K562 (cell line): Measurements from ENCODE around the gene SCAPER. TPM values are rescaled to one million over a fixed set of nuclear protein-coding genes. Genes with fewer than 3 reads are reported as not detected.
A peak's percentile ranks its signal among the peaks of the same experiment; 100 is the strongest.

ENCODE experiments used
- BCOR ChIP-seq: fragments of 450-650 bp; IDR thresholded peaks from 2 replicates; pipeline ENCODE4 v1.6.1; 2016
- CSDE1 ChIP-seq, 2 experiments: fragments of 450-650 bp; IDR thresholded peaks; 2 replicates each; pipeline ENCODE4 v1.6.1; 2016; ENCODE audit warnings: mild to moderate bottlenecking in 1 of 2
- ELF4 ChIP-seq: fragments of 450-650 bp; formaldehyde crosslinking; IDR thresholded peaks from 2 replicates; pipeline ENCODE4 v1.4.0; 2022; ENCODE audit warnings: missing genetic modification characterization
- KDM1A ChIP-seq, 2 experiments: fragments of 450-650 bp; IDR thresholded peaks; 2 replicates each; pipeline ENCODE4 v1.6.1; 2016; ENCODE audit warnings: mild to moderate bottlenecking in 2 of 2
- MTA3 ChIP-seq: fragments of 450-650 bp; formaldehyde crosslinking; IDR thresholded peaks from 2 replicates; pipeline ENCODE4 v1.6.1; 2017; ENCODE audit warnings: mild to moderate bottlenecking, borderline replicate concordance
- SAP30 ChIP-seq: fragments of 200-600 bp; sonication (generic); IDR thresholded peaks from 2 replicates; pipeline ENCODE4 v1.6.1; 2012; ENCODE audit warnings: borderline replicate concordance, low read depth, mild to moderate bottlenecking, moderate library complexity, low read length, control low read depth, inconsistent platforms; ENCODE audit not compliant: insufficient read depth, poor library complexity, severe bottlenecking
- SETDB1 ChIP-seq: IDR thresholded peaks from one replicate; pipeline ENCODE4 v1.6.1; 2012; ENCODE audit warnings: low read length, control low read depth, inconsistent platforms
- TSC22D4 ChIP-seq: fragments of 450-650 bp; IDR thresholded peaks from 2 replicates; pipeline ENCODE4 v1.6.1; 2016; ENCODE audit warnings: missing genetic modification characterization, missing biosample characterization, control low read depth
- ZKSCAN8 ChIP-seq: fragments of 200-800 bp; sonication (Bioruptor generic); IDR thresholded peaks from 2 replicates; pipeline ENCODE4 v1.6.1; 2016; ENCODE audit warnings: missing genetic modification characterization, missing compliant biosample characterization
- ZNF121 ChIP-seq: sonication (generic); formaldehyde crosslinking; conservative IDR thresholded peaks from 2 replicates; pipeline ENCODE4 v1.8.0; 2022; ENCODE audit warnings: missing genetic modification reagents
- ZNF174 ChIP-seq: fragments of 250-450 bp; sonication (Bioruptor Pico); IDR thresholded peaks from 2 replicates; pipeline ENCODE4 v1.4.0; 2020; ENCODE audit warnings: mild to moderate bottlenecking
- polyA plus RNA-seq, 8 experiments: library from polyadenylated mRNA; depleted of rRNA in 4 of 8; stranded (reverse) in 5 of 8; unstranded in 3 of 8; fragments of >200 nt; fragmentation: Nextera tagmentation in 2 of 8; fragmentation: Illumina TruSeq in 1 of 8; extraction: Ambion mirVana in 2 of 8; extraction: Trizol in 1 of 8; gene quantifications; 2 replicates each; pipeline versions ENCODE4 v1.2.1 to v1.2.3, GENCODE V29; 2011 to 2014; ENCODE audit warnings: inconsistent platforms in 1 of 8, missing spikeins in 1 of 8
- total RNA-seq, 7 experiments: library from RNA; depleted of rRNA in 6 of 7; stranded (reverse); fragments of >200 nt in 6 of 7; fragmentation: Illumina TruSeq in 2 of 7; extraction: Trizol in 2 of 7; gene quantifications; 2 replicates each; pipeline versions ENCODE4 v1.2.1 to v1.2.3, GENCODE V29; 2011 to 2021; ENCODE audit warnings: low replicate concordance in 1 of 7
- TF ChIP-seq, protein P1 (sequence below): fragments of 200-600 bp; sonication (generic); IDR thresholded peaks from one replicate; pipeline ENCODE4 v1.6.1; 2012; ENCODE audit warnings: mild to moderate bottlenecking, low read depth, low read length, inconsistent platforms
- TF ChIP-seq, protein P2 (sequence below): IDR thresholded peaks from 2 replicates; pipeline ENCODE4 v1.6.1; 2012; ENCODE audit warnings: low read depth, low read length, improper control_type of control experiment, borderline replicate concordance
- TF ChIP-seq, protein P3 (sequence below): fragments of 250-450 bp; sonication (Bioruptor Pico); IDR thresholded peaks from 2 replicates; pipeline ENCODE4 v1.4.0; 2020; ENCODE audit warnings: mild to moderate bottlenecking, moderate library complexity

Gene SCAPER
- total and polyA plus RNA-seq, 9 of the 15 experiments (the other 6 are each of a cell fraction or from before 2014, with no cell fraction given), result 1.3 to 5.7 (median 3.2) TPM

DNA sequence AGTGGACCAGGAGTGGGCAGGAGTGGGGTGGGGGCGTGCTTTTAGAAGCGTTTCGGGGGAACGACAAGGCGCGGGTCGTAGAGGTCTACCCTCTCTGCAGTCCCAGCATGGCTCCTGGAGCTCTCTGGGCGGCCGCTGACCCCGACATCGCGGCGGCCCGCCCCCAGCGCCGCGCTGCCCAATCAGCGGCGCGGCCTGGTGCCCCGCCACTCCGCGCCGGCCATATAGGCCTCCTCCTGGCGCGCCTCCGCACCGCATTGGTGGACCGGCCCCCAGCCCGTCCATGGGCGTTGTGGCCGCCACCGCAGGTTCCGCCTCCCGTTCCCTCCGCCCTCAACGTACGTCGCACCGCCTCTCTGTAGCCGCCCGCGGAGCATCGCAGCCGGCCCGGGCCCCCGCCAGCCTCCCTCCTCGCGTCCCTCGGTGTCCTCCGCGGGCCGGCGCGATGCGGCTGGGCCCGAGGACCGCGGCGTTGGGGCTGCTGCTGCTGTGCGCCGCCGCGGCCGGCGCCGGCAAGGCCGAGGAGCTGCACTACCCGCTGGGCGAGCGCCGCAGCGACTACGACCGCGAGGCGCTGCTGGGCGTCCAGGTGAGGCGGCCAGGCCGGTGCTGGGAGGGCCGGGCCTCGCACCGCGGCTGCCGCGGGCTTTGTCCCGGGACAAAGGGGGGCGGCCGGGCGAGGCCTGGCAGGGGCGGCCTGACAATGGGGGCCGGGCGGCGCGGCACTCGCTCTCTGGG is 26.4 kb upstream of the SCAPER start, which contains the start of gene RCN2 (continued):
- TF ChIP-seq, protein P1, sequence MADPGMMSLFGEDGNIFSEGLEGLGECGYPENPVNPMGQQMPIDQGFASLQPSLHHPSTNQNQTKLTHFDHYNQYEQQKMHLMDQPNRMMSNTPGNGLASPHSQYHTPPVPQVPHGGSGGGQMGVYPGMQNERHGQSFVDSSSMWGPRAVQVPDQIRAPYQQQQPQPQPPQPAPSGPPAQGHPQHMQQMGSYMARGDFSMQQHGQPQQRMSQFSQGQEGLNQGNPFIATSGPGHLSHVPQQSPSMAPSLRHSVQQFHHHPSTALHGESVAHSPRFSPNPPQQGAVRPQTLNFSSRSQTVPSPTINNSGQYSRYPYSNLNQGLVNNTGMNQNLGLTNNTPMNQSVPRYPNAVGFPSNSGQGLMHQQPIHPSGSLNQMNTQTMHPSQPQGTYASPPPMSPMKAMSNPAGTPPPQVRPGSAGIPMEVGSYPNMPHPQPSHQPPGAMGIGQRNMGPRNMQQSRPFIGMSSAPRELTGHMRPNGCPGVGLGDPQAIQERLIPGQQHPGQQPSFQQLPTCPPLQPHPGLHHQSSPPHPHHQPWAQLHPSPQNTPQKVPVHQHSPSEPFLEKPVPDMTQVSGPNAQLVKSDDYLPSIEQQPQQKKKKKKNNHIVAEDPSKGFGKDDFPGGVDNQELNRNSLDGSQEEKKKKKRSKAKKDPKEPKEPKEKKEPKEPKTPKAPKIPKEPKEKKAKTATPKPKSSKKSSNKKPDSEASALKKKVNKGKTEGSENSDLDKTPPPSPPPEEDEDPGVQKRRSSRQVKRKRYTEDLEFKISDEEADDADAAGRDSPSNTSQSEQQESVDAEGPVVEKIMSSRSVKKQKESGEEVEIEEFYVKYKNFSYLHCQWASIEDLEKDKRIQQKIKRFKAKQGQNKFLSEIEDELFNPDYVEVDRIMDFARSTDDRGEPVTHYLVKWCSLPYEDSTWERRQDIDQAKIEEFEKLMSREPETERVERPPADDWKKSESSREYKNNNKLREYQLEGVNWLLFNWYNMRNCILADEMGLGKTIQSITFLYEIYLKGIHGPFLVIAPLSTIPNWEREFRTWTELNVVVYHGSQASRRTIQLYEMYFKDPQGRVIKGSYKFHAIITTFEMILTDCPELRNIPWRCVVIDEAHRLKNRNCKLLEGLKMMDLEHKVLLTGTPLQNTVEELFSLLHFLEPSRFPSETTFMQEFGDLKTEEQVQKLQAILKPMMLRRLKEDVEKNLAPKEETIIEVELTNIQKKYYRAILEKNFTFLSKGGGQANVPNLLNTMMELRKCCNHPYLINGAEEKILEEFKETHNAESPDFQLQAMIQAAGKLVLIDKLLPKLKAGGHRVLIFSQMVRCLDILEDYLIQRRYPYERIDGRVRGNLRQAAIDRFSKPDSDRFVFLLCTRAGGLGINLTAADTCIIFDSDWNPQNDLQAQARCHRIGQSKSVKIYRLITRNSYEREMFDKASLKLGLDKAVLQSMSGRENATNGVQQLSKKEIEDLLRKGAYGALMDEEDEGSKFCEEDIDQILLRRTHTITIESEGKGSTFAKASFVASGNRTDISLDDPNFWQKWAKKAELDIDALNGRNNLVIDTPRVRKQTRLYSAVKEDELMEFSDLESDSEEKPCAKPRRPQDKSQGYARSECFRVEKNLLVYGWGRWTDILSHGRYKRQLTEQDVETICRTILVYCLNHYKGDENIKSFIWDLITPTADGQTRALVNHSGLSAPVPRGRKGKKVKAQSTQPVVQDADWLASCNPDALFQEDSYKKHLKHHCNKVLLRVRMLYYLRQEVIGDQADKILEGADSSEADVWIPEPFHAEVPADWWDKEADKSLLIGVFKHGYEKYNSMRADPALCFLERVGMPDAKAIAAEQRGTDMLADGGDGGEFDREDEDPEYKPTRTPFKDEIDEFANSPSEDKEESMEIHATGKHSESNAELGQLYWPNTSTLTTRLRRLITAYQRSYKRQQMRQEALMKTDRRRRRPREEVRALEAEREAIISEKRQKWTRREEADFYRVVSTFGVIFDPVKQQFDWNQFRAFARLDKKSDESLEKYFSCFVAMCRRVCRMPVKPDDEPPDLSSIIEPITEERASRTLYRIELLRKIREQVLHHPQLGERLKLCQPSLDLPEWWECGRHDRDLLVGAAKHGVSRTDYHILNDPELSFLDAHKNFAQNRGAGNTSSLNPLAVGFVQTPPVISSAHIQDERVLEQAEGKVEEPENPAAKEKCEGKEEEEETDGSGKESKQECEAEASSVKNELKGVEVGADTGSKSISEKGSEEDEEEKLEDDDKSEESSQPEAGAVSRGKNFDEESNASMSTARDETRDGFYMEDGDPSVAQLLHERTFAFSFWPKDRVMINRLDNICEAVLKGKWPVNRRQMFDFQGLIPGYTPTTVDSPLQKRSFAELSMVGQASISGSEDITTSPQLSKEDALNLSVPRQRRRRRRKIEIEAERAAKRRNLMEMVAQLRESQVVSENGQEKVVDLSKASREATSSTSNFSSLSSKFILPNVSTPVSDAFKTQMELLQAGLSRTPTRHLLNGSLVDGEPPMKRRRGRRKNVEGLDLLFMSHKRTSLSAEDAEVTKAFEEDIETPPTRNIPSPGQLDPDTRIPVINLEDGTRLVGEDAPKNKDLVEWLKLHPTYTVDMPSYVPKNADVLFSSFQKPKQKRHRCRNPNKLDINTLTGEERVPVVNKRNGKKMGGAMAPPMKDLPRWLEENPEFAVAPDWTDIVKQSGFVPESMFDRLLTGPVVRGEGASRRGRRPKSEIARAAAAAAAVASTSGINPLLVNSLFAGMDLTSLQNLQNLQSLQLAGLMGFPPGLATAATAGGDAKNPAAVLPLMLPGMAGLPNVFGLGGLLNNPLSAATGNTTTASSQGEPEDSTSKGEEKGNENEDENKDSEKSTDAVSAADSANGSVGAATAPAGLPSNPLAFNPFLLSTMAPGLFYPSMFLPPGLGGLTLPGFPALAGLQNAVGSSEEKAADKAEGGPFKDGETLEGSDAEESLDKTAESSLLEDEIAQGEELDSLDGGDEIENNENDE, result no peak
- no peak for TF ChIP-seq ZNF174 (CRISPR knock-in tag)
- TF ChIP-seq SAP30, result no peak
- no peak for TF ChIP-seq ZNF121 (CRISPR knock-in tag)
- TF ChIP-seq CSDE1 (IDR thresholded peaks at IDR 0.05), result no peak
- TF ChIP-seq, protein P2, sequence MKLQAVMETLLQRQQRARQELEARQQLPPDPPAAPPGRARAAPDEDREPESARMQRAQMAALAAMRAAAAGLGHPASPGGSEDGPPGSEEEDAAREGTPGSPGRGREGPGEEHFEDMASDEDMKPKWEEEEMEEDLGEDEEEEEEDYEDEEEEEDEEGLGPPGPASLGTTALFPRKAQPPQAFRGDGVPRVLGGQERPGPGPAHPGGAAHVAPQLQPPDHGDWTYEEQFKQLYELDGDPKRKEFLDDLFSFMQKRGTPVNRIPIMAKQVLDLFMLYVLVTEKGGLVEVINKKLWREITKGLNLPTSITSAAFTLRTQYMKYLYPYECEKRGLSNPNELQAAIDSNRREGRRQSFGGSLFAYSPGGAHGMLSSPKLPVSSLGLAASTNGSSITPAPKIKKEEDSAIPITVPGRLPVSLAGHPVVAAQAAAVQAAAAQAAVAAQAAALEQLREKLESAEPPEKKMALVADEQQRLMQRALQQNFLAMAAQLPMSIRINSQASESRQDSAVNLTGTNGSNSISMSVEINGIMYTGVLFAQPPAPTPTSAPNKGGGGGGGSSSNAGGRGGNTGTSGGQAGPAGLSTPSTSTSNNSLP, result no peak
- TF ChIP-seq SETDB1, result no peak
- no peak for TF ChIP-seq ELF4 (CRISPR knock-in tag)
- TF ChIP-seq TSC22D4 (tag), result no peak
- TF ChIP-seq BCOR, result no peak
- peak; percentile 79; the same call in 1 of the 2 replicates for TF ChIP-seq MTA3
- no peak for TF ChIP-seq ZKSCAN8 (CRISPR knock-in tag)
- TF ChIP-seq, protein P3, sequence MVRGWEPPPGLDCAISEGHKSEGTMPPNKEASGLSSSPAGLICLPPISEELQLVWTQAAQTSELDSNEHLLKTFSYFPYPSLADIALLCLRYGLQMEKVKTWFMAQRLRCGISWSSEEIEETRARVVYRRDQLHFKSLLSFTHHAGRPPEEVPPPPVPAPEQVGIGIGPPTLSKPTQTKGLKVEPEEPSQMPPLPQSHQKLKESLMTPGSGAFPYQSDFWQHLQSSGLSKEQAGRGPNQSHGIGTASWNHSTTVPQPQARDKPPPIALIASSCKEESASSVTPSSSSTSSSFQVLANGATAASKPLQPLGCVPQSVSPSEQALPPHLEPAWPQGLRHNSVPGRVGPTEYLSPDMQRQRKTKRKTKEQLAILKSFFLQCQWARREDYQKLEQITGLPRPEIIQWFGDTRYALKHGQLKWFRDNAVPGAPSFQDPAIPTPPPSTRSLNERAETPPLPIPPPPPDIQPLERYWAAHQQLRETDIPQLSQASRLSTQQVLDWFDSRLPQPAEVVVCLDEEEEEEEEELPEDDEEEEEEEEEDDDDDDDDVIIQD (CRISPR knock-in tag), result no peak
- no peak for TF ChIP-seq KDM1A (IDR thresholded peaks at IDR 0.05)
